HepG2 (cell line): ENCODE data around the gene LEPR. TPM values are rescaled to one million over a fixed set of nuclear protein-coding genes. Genes with fewer than 3 reads are reported as not detected.

Source experiments
- BCL6 ChIP-seq: IDR thresholded peaks from 2 replicates; pipeline ENCODE4 v1.6.1; 2016; ENCODE audit warnings: missing genetic modification reagents, missing compliant biosample characterization
- CEBPB ChIP-seq: IDR thresholded peaks from 2 replicates; pipeline ENCODE4 v1.6.1; 2011; ENCODE audit warnings: low read depth, low read length, improper control_type of control experiment, borderline replicate concordance
- CREB1 ChIP-seq, 2 experiments: fragments of 450-650 bp in 1 of 2; IDR thresholded peaks; 2 replicates each; pipeline ENCODE4 v1.6.1; 2016 to 2017; ENCODE audit warnings: control low read depth in 1 of 2, mild to moderate bottlenecking in 1 of 2, missing compliant biosample characterization in 1 of 2, missing genetic modification characterization in 1 of 2
- ESRRA ChIP-seq: sonication (generic); formaldehyde crosslinking; IDR thresholded peaks from 2 replicates; pipeline ENCODE4 v1.5.1; 2020; ENCODE audit warnings: mild to moderate bottlenecking, low read depth, missing genetic modification reagents
- ETS1 ChIP-seq: sonication (generic); formaldehyde crosslinking; IDR thresholded peaks from 2 replicates; pipeline ENCODE4 v1.4.0; 2020; ENCODE audit warnings: missing genetic modification reagents
- FOXC1 ChIP-seq: sonication (generic); formaldehyde crosslinking; IDR thresholded peaks from 2 replicates; pipeline ENCODE4 v1.8.0; 2022; ENCODE audit warnings: mild to moderate bottlenecking, missing genetic modification reagents, borderline replicate concordance
- HNF4A ChIP-seq: sonication (generic); formaldehyde crosslinking; IDR thresholded peaks from 2 replicates; pipeline ENCODE4 v1.4.0; 2020; ENCODE audit warnings: missing genetic modification reagents
- KDM1A ChIP-seq: IDR thresholded peaks from 2 replicates; pipeline ENCODE4 v1.6.1; 2016; ENCODE audit warnings: missing compliant biosample characterization
- MLX ChIP-seq: IDR thresholded peaks from 2 replicates; pipeline ENCODE4 v1.6.1; 2016
- PCBP1 ChIP-seq: fragments of 200-400 bp; formaldehyde crosslinking; IDR thresholded peaks from 2 replicates; pipeline ENCODE4 v1.6.1; 2017; ENCODE audit warnings: mild to moderate bottlenecking, low read depth, low read length, borderline replicate concordance
- RBM22 ChIP-seq: fragments of 200-400 bp; formaldehyde crosslinking; optimal IDR thresholded peaks from 2 replicates; pipeline ENCODE3; 2017; ENCODE audit warnings: mild to moderate bottlenecking, low read length, moderate library complexity
- SAP130 ChIP-seq: IDR thresholded peaks from 2 replicates; pipeline ENCODE4 v1.6.1; 2016; ENCODE audit warnings: low read depth
- SETDB1 ChIP-seq: sonication (generic); formaldehyde crosslinking; IDR thresholded peaks from 2 replicates; pipeline ENCODE4 v1.5.1; 2020; ENCODE audit warnings: missing genetic modification reagents, mild to moderate bottlenecking, borderline replicate concordance
- SP2 ChIP-seq: sonication (generic); formaldehyde crosslinking; IDR thresholded peaks from 2 replicates; pipeline ENCODE4 v1.5.1; 2020; ENCODE audit warnings: mild to moderate bottlenecking, missing genetic modification reagents
- TCF12 ChIP-seq, 2 experiments: fragments of 450-650 bp in 1 of 2; sonication (generic) in 1 of 2; formaldehyde crosslinking in 1 of 2; IDR thresholded peaks; 2 replicates each; pipeline versions ENCODE4 v1.6.1 to v1.8.0; 2017 to 2022; ENCODE audit warnings: antibody characterized with exemption in 1 of 2, mild to moderate bottlenecking in 1 of 2, missing genetic modification reagents in 1 of 2, moderate library complexity in 1 of 2
- ZMYM2 ChIP-seq: sonication (generic); formaldehyde crosslinking; IDR thresholded peaks from 2 replicates; pipeline ENCODE4 v1.8.0; 2022; ENCODE audit warnings: mild to moderate bottlenecking, missing genetic modification reagents
- ZNF232 ChIP-seq: sonication (generic); formaldehyde crosslinking; IDR thresholded peaks from 2 replicates; pipeline ENCODE4 v1.4.0; 2020; ENCODE audit warnings: missing genetic modification reagents, borderline replicate concordance
- ZNF577 ChIP-seq: sonication (generic); formaldehyde crosslinking; IDR thresholded peaks from 2 replicates; pipeline ENCODE4 v1.4.0; 2020; ENCODE audit warnings: mild to moderate bottlenecking, low read depth, missing genetic modification reagents, borderline replicate concordance
- ZNF615 ChIP-seq: sonication (generic); formaldehyde crosslinking; IDR thresholded peaks from 2 replicates; pipeline ENCODE4 v1.5.0; 2020; ENCODE audit warnings: mild to moderate bottlenecking, missing genetic modification reagents, borderline replicate concordance
- ZNF652 ChIP-seq: IDR thresholded peaks from 2 replicates; pipeline ENCODE4 v1.6.1; 2016; ENCODE audit warnings: low read depth, borderline replicate concordance
- ZNF777 ChIP-seq: sonication (generic); formaldehyde crosslinking; IDR thresholded peaks from 2 replicates; pipeline ENCODE4 v1.4.0; 2020; ENCODE audit warnings: missing genetic modification reagents
- ZNF839 ChIP-seq: sonication (generic); formaldehyde crosslinking; IDR thresholded peaks from 2 replicates; pipeline ENCODE4 v1.4.0; 2020; ENCODE audit warnings: missing genetic modification reagents, mild to moderate bottlenecking, borderline replicate concordance
- ZSCAN12 ChIP-seq: sonication (generic); formaldehyde crosslinking; IDR thresholded peaks from 2 replicates; pipeline ENCODE4 v1.9.0; 2021; ENCODE audit warnings: mild to moderate bottlenecking, missing genetic modification reagents
- polyA plus RNA-seq, 8 experiments: library from polyadenylated mRNA; depleted of rRNA in 3 of 8; stranded (reverse) in 7 of 8; unstranded in 1 of 8; fragments of >200 nt; fragmentation: Illumina TruSeq in 4 of 8; extraction: Trizol in 4 of 8; gene quantifications; 2 replicates each; pipeline versions ENCODE4 v1.2.1 to v1.2.3, GENCODE V29; 2011 to 2016; ENCODE audit warnings: low read depth in 4 of 8, missing spikeins in 1 of 8, mixed read lengths in 1 of 8; ENCODE audit not compliant: insufficient read depth in 1 of 8
- total RNA-seq, 5 experiments: library from RNA; depleted of rRNA; stranded (reverse); fragments of >200 nt; fragmentation: Illumina TruSeq; extraction: Trizol; gene quantifications; 2 replicates each; pipeline ENCODE4 v1.2.3, GENCODE V29; 2016; ENCODE audit warnings: low read depth in 1 of 5
- TF ChIP-seq, protein P1 (sequence below): IDR thresholded peaks from 2 replicates; pipeline ENCODE4 v1.4.0; 2020; ENCODE audit warnings: mild to moderate bottlenecking, missing genetic modification reagents

The LEPR gene
- total and polyA plus RNA-seq, 2 of the 13 experiments (the other 11 are each of a cell fraction or from before 2014, with no cell fraction given), result 0.60 to 1.7 TPM

GRCh38 chr1:65407877-65408276, 12.6 kb upstream of the LEPR start (continued):
- TF ChIP-seq CEBPB (0 out of 2 replicates have a peak, but pooled peaks have one; percentile 43), SAP130 (CRISPR knock-in tag) (no peak), SP2 (CRISPR knock-in tag) (no peak), SETDB1 (CRISPR knock-in tag) (no peak), KDM1A (CRISPR knock-in tag) (peak; percentile 97), ZNF652 (CRISPR knock-in tag) (no peak), ZNF777 (CRISPR knock-in tag) (no peak), ZNF839 (CRISPR knock-in tag) (no peak), ZNF615 (CRISPR knock-in tag) (no peak), TCF12 (IDR thresholded peaks at IDR 0.05) (no peak), TCF12 (CRISPR knock-in tag; IDR thresholded peaks at IDR 0.05) (no peak), RBM22 (no peak), ZSCAN12 (CRISPR knock-in tag) (no peak), ZMYM2 (CRISPR knock-in tag) (peak; percentile 72; the same call in 1 of the 2 replicates), ESRRA (no peak), ZNF577 (CRISPR knock-in tag) (no peak), FOXC1 (no peak), ZNF232 (CRISPR knock-in tag) (no peak), CREB1 (IDR thresholded peaks at IDR 0.05) (no peak), CREB1 (CRISPR knock-in tag; IDR thresholded peaks at IDR 0.05) (peak; percentile 66), PCBP1 (no peak), HNF4A (CRISPR knock-in tag) (peak; percentile 84), BCL6 (CRISPR knock-in tag) (peak; percentile 18; the same call in 1 of the 2 replicates), ETS1 (no peak), MLX (CRISPR knock-in tag) (no peak)
- TF ChIP-seq, protein P1, sequence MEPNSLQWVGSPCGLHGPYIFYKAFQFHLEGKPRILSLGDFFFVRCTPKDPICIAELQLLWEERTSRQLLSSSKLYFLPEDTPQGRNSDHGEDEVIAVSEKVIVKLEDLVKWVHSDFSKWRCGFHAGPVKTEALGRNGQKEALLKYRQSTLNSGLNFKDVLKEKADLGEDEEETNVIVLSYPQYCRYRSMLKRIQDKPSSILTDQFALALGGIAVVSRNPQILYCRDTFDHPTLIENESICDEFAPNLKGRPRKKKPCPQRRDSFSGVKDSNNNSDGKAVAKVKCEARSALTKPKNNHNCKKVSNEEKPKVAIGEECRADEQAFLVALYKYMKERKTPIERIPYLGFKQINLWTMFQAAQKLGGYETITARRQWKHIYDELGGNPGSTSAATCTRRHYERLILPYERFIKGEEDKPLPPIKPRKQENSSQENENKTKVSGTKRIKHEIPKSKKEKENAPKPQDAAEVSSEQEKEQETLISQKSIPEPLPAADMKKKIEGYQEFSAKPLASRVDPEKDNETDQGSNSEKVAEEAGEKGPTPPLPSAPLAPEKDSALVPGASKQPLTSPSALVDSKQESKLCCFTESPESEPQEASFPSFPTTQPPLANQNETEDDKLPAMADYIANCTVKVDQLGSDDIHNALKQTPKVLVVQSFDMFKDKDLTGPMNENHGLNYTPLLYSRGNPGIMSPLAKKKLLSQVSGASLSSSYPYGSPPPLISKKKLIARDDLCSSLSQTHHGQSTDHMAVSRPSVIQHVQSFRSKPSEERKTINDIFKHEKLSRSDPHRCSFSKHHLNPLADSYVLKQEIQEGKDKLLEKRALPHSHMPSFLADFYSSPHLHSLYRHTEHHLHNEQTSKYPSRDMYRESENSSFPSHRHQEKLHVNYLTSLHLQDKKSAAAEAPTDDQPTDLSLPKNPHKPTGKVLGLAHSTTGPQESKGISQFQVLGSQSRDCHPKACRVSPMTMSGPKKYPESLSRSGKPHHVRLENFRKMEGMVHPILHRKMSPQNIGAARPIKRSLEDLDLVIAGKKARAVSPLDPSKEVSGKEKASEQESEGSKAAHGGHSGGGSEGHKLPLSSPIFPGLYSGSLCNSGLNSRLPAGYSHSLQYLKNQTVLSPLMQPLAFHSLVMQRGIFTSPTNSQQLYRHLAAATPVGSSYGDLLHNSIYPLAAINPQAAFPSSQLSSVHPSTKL (CRISPR knock-in tag), result peak; percentile 50; the same call in 1 of the 2 replicates
